COLO668 (cell line): Measurements from ENCODE around the gene PUM2.
A peak's percentile ranks its signal among the peaks of the same experiment; 100 is the strongest.
"Not testable (repeated sequence)": the region's sequence is repeated elsewhere in the genome, so short reads cannot be mapped to it uniquely, and the experiment has no call there.

Experiments used
- DNase-seq: peaks from one replicate; lab custom pipeline; 2025; ENCODE audit not compliant: unreplicated experiment; lab: John Stamatoyannopoulos, UW

The PUM2 gene

GRCh38 chr2:20299113-20299512 lies 51.5 kb downstream of the PUM2 start:
- no peak for DNase-seq

- no peak for DNase-seq
Observed at GRCh38 chr2:20294231-20294630, 56.4 kb downstream of the PUM2 start.

GRCh38 chr2:20292984-20293383 lies 57.7 kb downstream of the PUM2 start:
- DNase-seq: no peak

- no peak for DNase-seq
Observed at GRCh38 chr2:20291846-20292408, 58.7 kb downstream of the PUM2 start.

GRCh38 chr2:20291106-20291564 lies 59.5 kb downstream of the PUM2 start:
- DNase-seq: peak; percentile 25

GRCh38 chr2:20288642-20289340 lies 61.9 kb downstream of the PUM2 start:
- DNase-seq: no peak

- DNase-seq: no peak
Observed at GRCh38 chr2:20282916-20283592, 67.6 kb downstream of the PUM2 start.

GRCh38 chr2:20281876-20282275 lies 68.8 kb downstream of the PUM2 start:
- no peak for DNase-seq

GRCh38 chr2:20273042-20273441 lies 77.6 kb downstream of the PUM2 start:
- no peak for DNase-seq

- DNase-seq: not testable (repeated sequence)
Observed at GRCh38 chr2:20268317-20268716, 82.3 kb downstream of the PUM2 start.

GRCh38 chr2:20267529-20267928 lies 83.1 kb downstream of the PUM2 start:
- no peak for DNase-seq

- DNase-seq: no peak
Observed at GRCh38 chr2:20264629-20265028, 86.0 kb downstream of the PUM2 start.

GRCh38 chr2:20257411-20257810 lies 93.2 kb downstream of the PUM2 start:
- no peak for DNase-seq

- no peak for DNase-seq
Observed at GRCh38 chr2:20254731-20255130, 95.9 kb downstream of the PUM2 start.

GRCh38 chr2:20250436-20250835 lies 100.2 kb downstream of the PUM2 start:
- DNase-seq: no peak

GRCh38 chr2:20249170-20249569 lies 101.5 kb downstream of the PUM2 start:
- DNase-seq: no peak

- no peak for DNase-seq
Observed at GRCh38 chr2:20247084-20247483, 103.6 kb downstream of the PUM2 start.

- not testable (repeated sequence) for DNase-seq
Observed at GRCh38 chr2:20243637-20244036, 107.0 kb downstream of the PUM2 start.

- peak; percentile 63 for DNase-seq
Observed at GRCh38 chr2:20242727-20243377, 107.8 kb downstream of the PUM2 start.

- DNase-seq: no peak
Observed at GRCh38 chr2:20241973-20242726, 108.5 kb downstream of the PUM2 start.

GRCh38 chr2:20240291-20240690 lies 110.4 kb downstream of the PUM2 start:
- not testable (repeated sequence) for DNase-seq
